Retinal pigment epithelial cell (primary cell): ENCODE measurements around the gene TGM2.

Experiments
- DNase-seq: peaks from one replicate; pipeline ENCODE4 v3.0.0-alpha.2; 2010; ENCODE audit warnings: low read depth
- H3K4me3 ChIP-seq: 2 replicates; pipeline ENCODE4 v1.5.1; 2011; ENCODE audit warnings: mild to moderate bottlenecking, low read length, control low read depth, moderate library complexity
- TF ChIP-seq, protein P1 (sequence below): conservative IDR thresholded peaks from 2 replicates; pipeline ENCODE4 v1.5.1; 2011; ENCODE audit warnings: low read depth, low read length, control low read depth, inconsistent platforms

Gene TGM2

DNA sequence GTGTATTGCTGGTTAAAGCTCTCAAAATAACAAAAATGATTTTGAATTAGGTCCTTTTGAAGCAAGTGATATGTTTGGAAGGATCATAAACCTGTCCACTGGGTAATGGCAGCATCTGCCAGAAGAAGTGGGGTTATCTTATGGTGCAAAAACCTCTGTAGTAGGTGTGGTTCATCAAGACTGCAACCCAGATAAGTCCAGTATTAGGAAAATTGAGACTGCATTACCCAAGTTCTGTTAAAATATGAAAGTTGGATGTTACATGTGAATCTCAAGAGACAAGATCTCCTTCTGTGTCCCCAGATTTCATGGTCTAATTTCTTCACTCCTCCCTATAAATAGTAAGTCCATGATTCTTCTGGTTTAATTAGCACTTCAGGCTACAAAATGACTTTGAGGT, 72.2 kb downstream of the TGM2 start:
- H3K4me3 ChIP-seq: no peak overlapping the region
- DNase-seq: no peak
- TF ChIP-seq, protein P1, sequence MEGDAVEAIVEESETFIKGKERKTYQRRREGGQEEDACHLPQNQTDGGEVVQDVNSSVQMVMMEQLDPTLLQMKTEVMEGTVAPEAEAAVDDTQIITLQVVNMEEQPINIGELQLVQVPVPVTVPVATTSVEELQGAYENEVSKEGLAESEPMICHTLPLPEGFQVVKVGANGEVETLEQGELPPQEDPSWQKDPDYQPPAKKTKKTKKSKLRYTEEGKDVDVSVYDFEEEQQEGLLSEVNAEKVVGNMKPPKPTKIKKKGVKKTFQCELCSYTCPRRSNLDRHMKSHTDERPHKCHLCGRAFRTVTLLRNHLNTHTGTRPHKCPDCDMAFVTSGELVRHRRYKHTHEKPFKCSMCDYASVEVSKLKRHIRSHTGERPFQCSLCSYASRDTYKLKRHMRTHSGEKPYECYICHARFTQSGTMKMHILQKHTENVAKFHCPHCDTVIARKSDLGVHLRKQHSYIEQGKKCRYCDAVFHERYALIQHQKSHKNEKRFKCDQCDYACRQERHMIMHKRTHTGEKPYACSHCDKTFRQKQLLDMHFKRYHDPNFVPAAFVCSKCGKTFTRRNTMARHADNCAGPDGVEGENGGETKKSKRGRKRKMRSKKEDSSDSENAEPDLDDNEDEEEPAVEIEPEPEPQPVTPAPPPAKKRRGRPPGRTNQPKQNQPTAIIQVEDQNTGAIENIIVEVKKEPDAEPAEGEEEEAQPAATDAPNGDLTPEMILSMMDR: no peak

DNA sequence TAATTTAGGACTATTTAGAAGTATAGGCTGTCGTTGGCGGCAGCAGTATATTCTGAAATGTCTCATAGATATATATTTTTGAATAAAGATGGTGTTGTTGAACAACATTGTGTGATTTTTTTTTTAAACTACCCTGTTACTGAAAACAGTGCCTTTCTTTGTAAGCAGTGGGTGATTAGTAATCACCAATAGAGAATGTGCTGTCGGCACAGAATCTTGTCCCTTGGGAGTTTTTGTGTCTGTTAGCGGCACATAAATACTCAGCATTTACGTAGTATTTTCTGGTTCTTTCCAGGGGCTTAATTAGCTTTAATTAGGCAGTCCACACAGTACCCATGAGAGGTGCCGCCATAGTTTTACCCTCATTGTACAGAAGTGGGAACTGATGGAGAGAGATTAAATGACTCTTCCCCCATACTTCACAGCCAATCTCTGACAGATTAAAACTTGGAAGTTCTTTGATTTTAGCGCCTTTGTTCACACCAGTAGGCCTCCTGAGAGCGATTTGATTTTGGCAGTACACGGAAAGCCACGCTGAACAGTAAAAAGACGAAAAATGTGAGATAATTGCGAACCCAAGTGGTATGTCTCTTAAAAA, 72.7 kb downstream of the TGM2 start:
- TF ChIP-seq, protein P1: no peak
- no peak overlapping the region for H3K4me3 ChIP-seq
- no peak for DNase-seq

DNA sequence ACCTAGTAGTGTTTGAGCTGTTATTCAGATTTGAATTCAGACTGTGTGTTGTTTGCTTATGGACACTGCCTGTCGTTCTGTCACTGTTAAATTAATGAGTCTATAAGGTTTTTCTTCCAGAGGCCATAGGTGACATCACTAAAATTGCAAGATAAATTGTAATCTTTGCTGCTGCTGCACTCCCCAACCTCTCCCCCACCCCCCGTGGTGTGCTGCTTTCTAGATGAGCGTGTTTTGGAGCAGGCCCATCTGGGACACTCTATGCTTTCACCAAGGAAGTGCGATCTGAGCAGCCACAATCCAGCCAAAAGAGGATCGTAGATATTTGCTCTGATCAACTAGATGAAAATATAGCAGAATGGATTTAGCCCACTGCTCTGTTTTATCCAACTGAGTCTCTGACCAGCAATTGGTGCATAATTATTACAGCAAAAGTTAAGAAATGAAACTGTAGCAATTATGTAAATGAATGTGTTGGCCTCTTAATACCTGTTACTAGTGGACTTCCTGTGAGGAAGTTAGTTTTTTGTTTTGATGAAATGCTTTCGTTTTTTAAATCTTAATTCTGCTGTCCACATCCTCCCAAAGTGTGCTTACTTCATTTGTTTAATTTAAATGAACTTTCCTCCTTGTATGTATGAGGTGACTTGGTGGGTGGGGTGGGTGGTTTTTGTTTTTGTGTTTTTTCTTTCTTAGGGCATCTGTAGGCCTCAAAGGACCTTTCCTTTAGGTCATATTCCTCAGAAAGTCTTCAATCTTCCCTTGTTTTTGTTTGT, 73.4 kb downstream of the TGM2 start:
- TF ChIP-seq, protein P1: no peak

DNA sequence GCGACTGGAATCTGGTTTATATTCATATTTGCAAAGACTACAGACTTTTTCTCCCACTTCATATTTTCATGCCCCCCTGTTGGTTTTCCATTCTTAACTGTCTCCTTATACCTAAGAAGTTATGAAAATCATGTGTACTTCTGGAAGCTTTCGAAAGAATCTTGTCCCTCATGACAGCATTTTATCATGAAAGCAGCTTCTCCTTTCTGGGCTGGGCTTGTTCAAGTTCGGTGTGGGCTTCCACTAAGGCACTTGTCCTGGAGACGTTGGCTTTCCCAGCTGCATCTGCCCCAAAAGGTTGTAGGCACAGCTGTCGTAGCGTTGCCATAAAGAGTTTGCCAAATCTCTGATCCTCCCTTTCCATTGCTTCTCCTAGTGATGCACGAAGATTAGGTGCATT, 75.0 kb downstream of the TGM2 start:
- no peak overlapping the region for H3K4me3 ChIP-seq
- TF ChIP-seq, protein P1: no peak
- DNase-seq: no peak

More for the DNA sequence above, 73.4 kb downstream of the TGM2 start:
- no peak overlapping the region for H3K4me3 ChIP-seq
- DNase-seq: no peak

DNA sequence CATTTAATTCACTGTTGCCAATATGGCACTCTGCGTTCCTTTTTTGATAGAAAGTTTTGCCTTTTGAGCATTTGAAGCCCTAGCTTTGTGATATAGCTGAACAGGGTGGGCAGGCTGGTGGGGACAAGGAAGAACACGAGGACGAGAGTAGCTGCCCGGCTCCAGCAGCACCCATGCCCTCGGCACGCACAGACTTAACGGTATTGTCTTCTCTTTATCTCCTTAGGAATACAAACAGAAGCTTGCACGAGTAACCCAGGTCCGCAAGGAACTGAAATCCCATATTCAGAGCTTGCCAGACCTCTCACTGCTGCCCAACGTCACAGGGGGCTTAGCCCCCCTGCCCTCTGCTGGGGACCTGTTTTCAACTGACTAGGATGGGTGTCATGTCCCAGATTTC, 75.6 kb downstream of the TGM2 start:
- DNase-seq: no peak
- no peak overlapping the region for H3K4me3 ChIP-seq
- TF ChIP-seq, protein P1: no peak

GRCh38 chr20:38085026-38085425, 80.0 kb downstream of the TGM2 start:
- TF ChIP-seq, protein P1: no peak
- DNase-seq: no peak
- no peak overlapping the region for H3K4me3 ChIP-seq
